RWPE2 (cell line): ENCODE measurements around the gene S100A9.

Experiments used
- ATAC-seq: fragments of 200-7000 bp; cut with Tn5 transposase; 3 replicates; pipeline ENCODE4 v1.9.1; 2021; ENCODE audit warnings: low read depth
- DNase-seq: peaks from one replicate; pipeline ENCODE4 v3.0.0-alpha.2; 2020; ENCODE audit warnings: low spot score
- H3K27ac ChIP-seq: fragments of 450-650 bp; 2 replicates; pipeline ENCODE4 v1.5.1; 2017; ENCODE audit warnings: mild to moderate bottlenecking; ENCODE audit not compliant: poor library complexity, severe bottlenecking
- H3K27me3 ChIP-seq: fragments of 250-450 bp; sonication (Bioruptor Pico); 2 replicates; pipeline ENCODE4 v1.5.1; 2021; ENCODE audit warnings: mild to moderate bottlenecking, moderate library complexity; ENCODE audit not compliant: insufficient read depth, poor library complexity, severe bottlenecking
- H3K36me3 ChIP-seq: fragments of 250-450 bp; sonication (Bioruptor Pico); 2 replicates; pipeline ENCODE4 v1.5.1; 2020; ENCODE audit warnings: low read depth, mild to moderate bottlenecking, moderate library complexity
- H3K4me1 ChIP-seq: fragments of 250-450 bp; sonication (Bioruptor Pico); 2 replicates; pipeline ENCODE4 v1.5.1; 2021; ENCODE audit warnings: mild to moderate bottlenecking, moderate library complexity; ENCODE audit not compliant: insufficient read depth, poor library complexity, severe bottlenecking
- H3K4me3 ChIP-seq: fragments of 250-450 bp; sonication (Bioruptor Pico); 2 replicates; pipeline ENCODE4 v1.5.1; 2021; ENCODE audit warnings: mild to moderate bottlenecking, moderate library complexity; ENCODE audit not compliant: severe bottlenecking
- H3K9me3 ChIP-seq: fragments of 250-450 bp; sonication (Bioruptor Pico); 2 replicates; pipeline ENCODE4 v1.5.1; 2021; ENCODE audit warnings: mild to moderate bottlenecking, moderate library complexity; ENCODE audit not compliant: severe bottlenecking
- CTCF ChIP-seq: fragments of 450-650 bp; IDR thresholded peaks from one replicate; pipeline ENCODE4 v1.5.1; 2017; ENCODE audit warnings: mild to moderate bottlenecking, moderate library complexity; ENCODE audit not compliant: poor library complexity, severe bottlenecking

S100A9 gene

DNA sequence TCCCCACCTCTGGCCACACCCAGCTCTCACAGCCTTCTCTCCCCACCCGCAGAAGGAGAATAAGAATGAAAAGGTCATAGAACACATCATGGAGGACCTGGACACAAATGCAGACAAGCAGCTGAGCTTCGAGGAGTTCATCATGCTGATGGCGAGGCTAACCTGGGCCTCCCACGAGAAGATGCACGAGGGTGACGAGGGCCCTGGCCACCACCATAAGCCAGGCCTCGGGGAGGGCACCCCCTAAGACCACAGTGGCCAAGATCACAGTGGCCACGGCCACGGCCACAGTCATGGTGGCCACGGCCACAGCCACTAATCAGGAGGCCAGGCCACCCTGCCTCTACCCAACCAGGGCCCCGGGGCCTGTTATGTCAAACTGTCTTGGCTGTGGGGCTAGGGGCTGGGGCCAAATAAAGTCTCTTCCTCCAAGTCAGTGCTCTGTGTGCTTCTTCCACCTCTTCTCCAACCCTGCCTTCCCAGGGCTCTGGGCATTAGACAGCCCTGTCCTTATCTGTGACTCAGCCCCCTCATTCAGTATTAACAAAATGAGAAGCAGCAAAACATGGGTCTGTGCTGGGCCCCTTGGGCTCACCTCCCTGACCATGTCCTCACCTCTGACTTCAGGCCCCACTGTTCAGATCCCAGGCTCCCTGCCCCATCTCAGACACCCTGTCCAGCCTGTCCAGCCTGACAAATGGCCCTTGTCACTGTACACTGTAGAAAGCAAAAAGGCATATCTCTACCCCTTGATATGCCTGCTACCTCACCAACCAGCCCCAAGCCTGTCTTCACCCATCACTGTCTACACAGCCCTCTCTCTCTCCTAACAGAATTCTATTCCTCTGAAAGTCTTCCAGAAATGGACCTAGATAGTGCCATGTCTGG, 3.2 kb downstream of the S100A9 start:
- ATAC-seq = no peak
- no peaks in the 10 kb centered on the region for H3K27me3 ChIP-seq

DNA sequence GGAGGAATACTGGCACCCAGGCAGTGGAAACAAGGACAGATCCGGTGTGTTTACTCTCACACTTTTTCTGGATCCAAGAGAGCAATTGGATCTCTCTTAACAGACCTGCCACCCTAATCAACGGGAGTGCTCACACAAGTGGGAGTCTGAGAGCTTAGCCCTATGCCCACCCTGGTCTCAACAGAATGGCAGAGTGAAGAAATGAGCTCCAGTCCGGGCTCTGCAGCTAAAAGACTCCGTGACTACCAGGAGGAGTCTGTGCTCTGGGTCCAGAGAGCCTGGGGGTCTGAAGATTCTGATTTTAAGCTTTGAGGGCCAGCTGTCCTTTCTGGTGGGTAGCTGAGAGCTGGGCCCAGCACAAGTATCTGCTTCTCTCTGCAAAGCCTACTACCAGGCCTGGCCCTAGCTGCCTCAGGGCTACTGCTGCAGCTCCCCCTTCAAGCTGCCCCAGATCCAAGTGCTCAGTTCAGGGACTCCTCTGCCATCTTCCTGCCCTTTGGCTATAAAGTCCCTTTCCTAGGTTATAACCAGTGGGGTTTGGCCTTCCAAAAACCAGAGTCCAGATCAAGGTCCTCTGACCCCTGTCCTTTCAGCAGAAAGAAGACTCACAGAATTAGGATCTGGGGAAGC, 3.9 kb downstream of the S100A9 start:
- ATAC-seq = no peak
- Histone ChIP-seq H3K9me3 (no peaks in the 10 kb centered on the region), H3K36me3 (no peaks in the 10 kb centered on the region), H3K4me3 (no peak overlapping the region), H3K4me1 (peaks cover 32% of the 10 kb centered on the region), H3K27ac (no peak overlapping the region), H3K27me3 (no peaks in the 10 kb centered on the region)
- peak; percentile 21 for DNase-seq
- no peak for TF ChIP-seq CTCF

More for the DNA sequence above, 3.2 kb downstream of the S100A9 start:
- Histone ChIP-seq H3K4me3 (no peak overlapping the region), H3K9me3 (no peaks in the 10 kb centered on the region), H3K4me1 (peaks cover 32% of the 10 kb centered on the region), H3K36me3 (no peaks in the 10 kb centered on the region), H3K27ac (no peak overlapping the region)
- TF ChIP-seq CTCF = no peak
- peak; percentile 21 for DNase-seq

DNA sequence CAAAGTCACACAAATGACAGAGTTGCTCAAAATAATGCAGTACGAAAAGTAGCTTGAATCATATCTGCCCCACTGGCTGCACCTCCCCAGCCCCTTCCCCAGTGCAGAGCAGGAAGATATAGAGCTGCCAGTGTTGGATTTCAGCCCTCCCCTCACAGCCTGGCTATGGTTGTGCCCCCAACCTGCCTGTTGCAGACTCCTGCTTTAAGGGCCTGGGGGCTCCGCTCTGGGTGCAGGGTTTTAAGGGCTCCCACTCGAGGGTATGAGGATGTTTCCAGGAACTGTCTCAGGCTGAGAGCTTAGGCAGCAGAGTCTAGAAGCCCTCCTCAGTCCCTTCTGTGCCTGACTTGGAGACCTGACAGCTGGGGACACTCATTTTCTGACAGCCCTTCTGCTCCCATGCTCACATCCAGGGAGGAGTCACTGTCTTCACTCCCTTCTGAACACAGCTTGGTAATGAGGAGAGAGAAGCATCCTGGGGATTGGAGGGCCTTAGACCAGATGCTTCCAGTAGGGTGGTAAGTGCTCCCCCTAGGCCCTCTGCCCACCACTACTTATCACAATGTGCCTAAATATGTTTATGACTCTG, 4.6 kb downstream of the S100A9 start:
- ATAC-seq (no peak), DNase-seq (peak; percentile 50)
- H3K9me3 ChIP-seq = no peaks in the 10 kb centered on the region
- no peak for TF ChIP-seq CTCF
- H3K4me3 ChIP-seq = no peak overlapping the region
- H3K27me3 ChIP-seq = no peaks in the 10 kb centered on the region
- H3K36me3 ChIP-seq = no peaks in the 10 kb centered on the region
- peaks cover 25% of the 10 kb centered on the region for H3K4me1 ChIP-seq
- H3K27ac ChIP-seq = no peak overlapping the region

DNA sequence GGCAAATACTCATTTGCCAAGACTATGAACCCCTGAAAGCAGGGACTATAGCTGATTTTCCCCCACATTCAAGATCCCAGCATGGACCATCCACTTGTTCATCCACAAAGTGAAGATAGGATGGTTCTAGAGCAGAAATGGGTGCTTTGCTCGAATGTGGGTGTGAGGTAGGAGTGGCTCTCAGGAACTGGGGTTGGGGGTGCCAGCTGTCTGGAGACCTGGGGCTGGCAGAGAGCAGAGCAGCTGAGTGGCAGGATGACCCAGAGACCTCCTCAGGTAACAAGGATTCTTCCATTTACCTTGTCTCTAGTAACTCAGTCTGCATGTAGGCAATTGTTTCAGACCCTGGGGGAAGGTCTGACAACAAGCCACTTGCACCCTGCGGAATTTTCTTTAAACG, 6.0 kb downstream of the S100A9 start:
- DNase-seq (no peak), ATAC-seq (no peak)
- no peak overlapping the region for H3K4me3 ChIP-seq
- no peak overlapping the region for H3K27ac ChIP-seq
- H3K9me3 ChIP-seq = no peaks in the 10 kb centered on the region
- H3K36me3 ChIP-seq = no peaks in the 10 kb centered on the region
- no peaks in the 10 kb centered on the region for H3K27me3 ChIP-seq
- TF ChIP-seq CTCF = no peak
- peaks cover 16% of the 10 kb centered on the region for H3K4me1 ChIP-seq
